Spleen (tissue), 7 donors: ENCODE results near the gene TCTN2.

Experiments
- POLR2A ChIP-seq, 3 donors: fragments of 450-650 bp; IDR thresholded peaks; one replicate each; pipeline ENCODE4 v1.5.1; 2017; ENCODE audit warnings: antibody characterized with exemption in 3 of 3, mild to moderate bottlenecking in 1 of 3
- POLR2AphosphoS5 ChIP-seq, 3 donors: sonication (generic); formaldehyde crosslinking; IDR thresholded peaks; one replicate each; pipeline ENCODE4 v1.5.1; 2017; ENCODE audit warnings: antibody characterized with exemption in 3 of 3
- TF ChIP-seq, protein P1 (sequence below), 11 experiments: fragments of 200-600 bp in 7 of 11; fragments of 450-650 bp in 4 of 11; sonication (generic) in 4 of 11; IDR thresholded peaks in 8 of 11; conservative IDR thresholded peaks in 3 of 11; 1 replicate in 7 of 11; 2 replicates in 4 of 11; pipeline versions ENCODE4 v1.4.0 to v1.8.0; 2016 to 2021; ENCODE audit warnings: antibody characterized with exemption in 11 of 11, inconsistent platforms in 4 of 11, mild to moderate bottlenecking in 1 of 11
- donor health status: DM: no; HTN: no; CAD: no; lungs with moderate emphysema.
- donor health status: DM: no; HTN: no; CAD: no.
- donor health status: DM: no; HTN: no; CAD: no.

DNA sequence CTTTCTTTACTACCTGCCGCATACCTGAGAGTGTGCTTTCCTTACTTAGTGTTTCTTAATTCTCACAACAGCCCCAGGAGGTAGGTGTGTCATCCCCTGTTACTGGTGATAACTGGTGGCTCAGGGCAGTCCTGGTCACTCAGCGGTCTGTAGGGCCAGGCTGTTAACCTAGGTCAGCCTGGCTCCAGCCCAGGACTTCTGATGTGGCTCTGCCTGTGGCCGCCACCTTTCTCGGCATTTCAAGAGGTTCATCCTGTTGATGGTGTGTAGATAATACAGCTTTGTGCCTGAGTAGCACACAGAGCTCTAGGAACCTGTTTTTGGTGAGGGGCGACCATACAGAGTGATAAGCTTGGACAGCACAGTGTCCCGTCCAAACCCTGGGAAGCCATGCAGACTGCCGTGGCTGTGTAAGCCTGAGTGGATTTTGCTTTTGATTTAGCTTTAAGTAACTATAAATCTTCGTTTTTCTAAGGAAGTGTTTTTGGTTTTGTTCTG lies 79.3 kb downstream of the TCTN2 start:
- TF ChIP-seq, protein P1, sequence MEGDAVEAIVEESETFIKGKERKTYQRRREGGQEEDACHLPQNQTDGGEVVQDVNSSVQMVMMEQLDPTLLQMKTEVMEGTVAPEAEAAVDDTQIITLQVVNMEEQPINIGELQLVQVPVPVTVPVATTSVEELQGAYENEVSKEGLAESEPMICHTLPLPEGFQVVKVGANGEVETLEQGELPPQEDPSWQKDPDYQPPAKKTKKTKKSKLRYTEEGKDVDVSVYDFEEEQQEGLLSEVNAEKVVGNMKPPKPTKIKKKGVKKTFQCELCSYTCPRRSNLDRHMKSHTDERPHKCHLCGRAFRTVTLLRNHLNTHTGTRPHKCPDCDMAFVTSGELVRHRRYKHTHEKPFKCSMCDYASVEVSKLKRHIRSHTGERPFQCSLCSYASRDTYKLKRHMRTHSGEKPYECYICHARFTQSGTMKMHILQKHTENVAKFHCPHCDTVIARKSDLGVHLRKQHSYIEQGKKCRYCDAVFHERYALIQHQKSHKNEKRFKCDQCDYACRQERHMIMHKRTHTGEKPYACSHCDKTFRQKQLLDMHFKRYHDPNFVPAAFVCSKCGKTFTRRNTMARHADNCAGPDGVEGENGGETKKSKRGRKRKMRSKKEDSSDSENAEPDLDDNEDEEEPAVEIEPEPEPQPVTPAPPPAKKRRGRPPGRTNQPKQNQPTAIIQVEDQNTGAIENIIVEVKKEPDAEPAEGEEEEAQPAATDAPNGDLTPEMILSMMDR (IDR thresholded peaks at IDR 0.05 in 8 of 11, conservative IDR thresholded peaks at IDR 0.05 in 3 of 11): no peak
- no peak for TF ChIP-seq POLR2AphosphoS5 (IDR thresholded peaks at IDR 0.05)
- no peak for TF ChIP-seq POLR2A (IDR thresholded peaks at IDR 0.05)
